Type B pancreatic cell (in vitro differentiated cells): ENCODE data around the gene MYCL. TPM values are rescaled to one million over a fixed set of nuclear protein-coding genes. Genes with fewer than 3 reads are reported as not detected.

Experiments used
- DNase-seq: peaks from one replicate; pipeline ENCODE4 v3.0.0; 2021; ENCODE audit warnings: mixed read lengths; ENCODE audit not compliant: unreplicated experiment; ENCODE audit errors: extremely low spot score
- H3K27ac Mint-ChIP-seq: 2 replicates; pipeline ENCODE4 v1.8.0; 2021; ENCODE audit warnings: mild to moderate bottlenecking, mixed read lengths
- H3K27me3 Mint-ChIP-seq: 2 replicates; pipeline ENCODE4 v1.8.0; 2021; ENCODE audit warnings: mixed read lengths
- H3K36me3 Mint-ChIP-seq: 2 replicates; pipeline ENCODE4 v1.8.0; 2021; ENCODE audit warnings: mixed read lengths
- H3K4me1 Mint-ChIP-seq: one replicate; pipeline ENCODE4 v1.8.0; 2021; ENCODE audit warnings: mixed read lengths; ENCODE audit not compliant: unreplicated experiment
- H3K4me3 Mint-ChIP-seq: 2 replicates; pipeline ENCODE4 v1.8.0; 2021; ENCODE audit warnings: mild to moderate bottlenecking, mixed read lengths
- H3K9me3 Mint-ChIP-seq: 2 replicates; pipeline ENCODE4 v1.8.0; 2021; ENCODE audit warnings: mixed read lengths
- long read RNA-seq: library from polyadenylated mRNA; unstranded; transcript quantifications from one replicate; pipeline ENCODE4 v2.0.0, GENCODE V29; 2020
- total RNA-seq: library from RNA; stranded (reverse); gene quantifications from 2 replicates; pipeline ENCODE4 v1.2.1, GENCODE V29; 2021; ENCODE audit warnings: low replicate concordance
- TF ChIP-seq, protein P1 (sequence below): fragments of 200-600 bp; sonication (generic); conservative IDR thresholded peaks from 2 replicates; pipeline ENCODE4 v1.5.0; 2021; ENCODE audit warnings: antibody characterized with exemption, mild to moderate bottlenecking

The MYCL gene, protein sequence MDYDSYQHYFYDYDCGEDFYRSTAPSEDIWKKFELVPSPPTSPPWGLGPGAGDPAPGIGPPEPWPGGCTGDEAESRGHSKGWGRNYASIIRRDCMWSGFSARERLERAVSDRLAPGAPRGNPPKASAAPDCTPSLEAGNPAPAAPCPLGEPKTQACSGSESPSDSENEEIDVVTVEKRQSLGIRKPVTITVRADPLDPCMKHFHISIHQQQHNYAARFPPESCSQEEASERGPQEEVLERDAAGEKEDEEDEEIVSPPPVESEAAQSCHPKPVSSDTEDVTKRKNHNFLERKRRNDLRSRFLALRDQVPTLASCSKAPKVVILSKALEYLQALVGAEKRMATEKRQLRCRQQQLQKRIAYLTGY
- 19.5 and 36.5 TPM in 2 replicates for total RNA-seq
- long read RNA-seq, partial matches to known transcripts: 0 of 11 reads
- long read RNA-seq, other reads (novel, unspliced or antisense): 9 of 11 reads

DNA sequence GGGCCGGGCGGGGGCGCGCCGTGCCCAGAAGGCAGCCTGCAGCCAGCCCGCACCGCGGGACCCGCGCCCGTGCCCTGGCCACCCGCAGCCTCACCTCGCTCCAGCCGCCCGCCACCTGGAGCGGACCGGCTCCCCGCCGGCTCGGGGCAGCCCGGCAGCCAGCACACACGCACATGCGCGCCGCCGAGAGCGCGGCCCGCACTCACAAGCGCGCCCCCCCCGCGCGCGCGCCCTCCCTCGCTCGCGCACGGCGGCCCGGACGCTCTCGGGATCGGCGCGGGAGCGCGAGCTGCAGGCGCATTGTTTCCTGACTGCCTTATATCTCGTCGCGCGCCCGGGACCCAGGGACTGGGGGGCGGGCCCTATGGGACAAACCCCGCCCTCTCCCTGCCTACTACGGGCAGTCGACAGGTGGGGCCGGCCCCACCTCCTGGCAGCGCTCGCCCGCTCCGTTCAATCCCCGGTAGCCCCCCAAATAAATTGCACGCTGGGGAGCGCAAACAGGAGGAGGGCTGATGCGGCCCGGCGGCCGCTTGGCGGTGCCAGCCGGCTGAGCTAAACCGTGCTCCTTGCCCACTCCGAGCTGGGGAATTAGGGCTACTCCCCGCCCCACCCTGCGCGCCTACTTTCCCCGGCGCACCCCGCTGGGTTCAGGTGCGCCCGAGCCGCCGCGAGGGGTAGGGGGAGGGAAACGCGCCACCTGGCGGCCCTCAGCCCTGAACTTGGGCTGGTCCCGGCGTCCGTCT is at the start of gene MYCL:
Gene MYCL, minus strand, starts transcription at position 204 of the 746 bp plus-strand sequence. CDS start 483 bp downstream, outside the sequence.
- H3K4me3 Mint-ChIP-seq: peak within 1 kb of the TSS; percentile 91
- DNase-seq: peak; percentile 86
- H3K27ac Mint-ChIP-seq: peak within 1 kb of the TSS; percentile 69
- TF ChIP-seq, protein P1, sequence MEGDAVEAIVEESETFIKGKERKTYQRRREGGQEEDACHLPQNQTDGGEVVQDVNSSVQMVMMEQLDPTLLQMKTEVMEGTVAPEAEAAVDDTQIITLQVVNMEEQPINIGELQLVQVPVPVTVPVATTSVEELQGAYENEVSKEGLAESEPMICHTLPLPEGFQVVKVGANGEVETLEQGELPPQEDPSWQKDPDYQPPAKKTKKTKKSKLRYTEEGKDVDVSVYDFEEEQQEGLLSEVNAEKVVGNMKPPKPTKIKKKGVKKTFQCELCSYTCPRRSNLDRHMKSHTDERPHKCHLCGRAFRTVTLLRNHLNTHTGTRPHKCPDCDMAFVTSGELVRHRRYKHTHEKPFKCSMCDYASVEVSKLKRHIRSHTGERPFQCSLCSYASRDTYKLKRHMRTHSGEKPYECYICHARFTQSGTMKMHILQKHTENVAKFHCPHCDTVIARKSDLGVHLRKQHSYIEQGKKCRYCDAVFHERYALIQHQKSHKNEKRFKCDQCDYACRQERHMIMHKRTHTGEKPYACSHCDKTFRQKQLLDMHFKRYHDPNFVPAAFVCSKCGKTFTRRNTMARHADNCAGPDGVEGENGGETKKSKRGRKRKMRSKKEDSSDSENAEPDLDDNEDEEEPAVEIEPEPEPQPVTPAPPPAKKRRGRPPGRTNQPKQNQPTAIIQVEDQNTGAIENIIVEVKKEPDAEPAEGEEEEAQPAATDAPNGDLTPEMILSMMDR: peak; percentile 76
- peaks cover 30% of the 10 kb centered on the region for H3K27me3 Mint-ChIP-seq
- H3K4me1 Mint-ChIP-seq: peaks cover 22% of the 10 kb centered on the region
- no peaks in the 10 kb centered on the region for H3K36me3 Mint-ChIP-seq
- H3K9me3 Mint-ChIP-seq: no peaks in the 10 kb centered on the region

DNA sequence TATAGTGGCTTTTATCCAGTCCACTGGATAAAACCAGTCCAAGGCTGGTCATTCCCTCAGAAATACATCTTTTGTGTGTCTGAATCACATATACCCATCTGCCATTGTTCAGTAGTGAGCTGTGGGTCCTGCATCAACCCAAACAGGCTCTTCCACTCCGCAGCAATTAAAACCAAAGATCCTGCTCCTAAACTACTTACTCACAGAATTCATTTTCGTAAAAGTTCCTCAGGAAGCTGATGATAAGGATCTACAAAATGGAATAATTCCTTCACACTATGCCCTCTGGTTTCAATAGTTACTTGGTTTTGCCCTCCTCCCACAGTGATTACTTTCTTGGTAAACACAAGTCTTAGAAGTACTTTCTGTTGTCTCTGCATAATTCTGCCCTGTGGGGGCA is 48.2 kb upstream of the MYCL start:
- Mint-ChIP-seq H3K9me3 (no peaks in the 10 kb centered on the region), H3K27ac (no peak overlapping the region), H3K36me3 (no peaks in the 10 kb centered on the region), H3K27me3 (peaks cover 8% of the 10 kb centered on the region), H3K4me3 (no peak overlapping the region), H3K4me1 (peaks cover 10% of the 10 kb centered on the region)
- DNase-seq: no peak
- TF ChIP-seq, protein P1: no peak

DNA sequence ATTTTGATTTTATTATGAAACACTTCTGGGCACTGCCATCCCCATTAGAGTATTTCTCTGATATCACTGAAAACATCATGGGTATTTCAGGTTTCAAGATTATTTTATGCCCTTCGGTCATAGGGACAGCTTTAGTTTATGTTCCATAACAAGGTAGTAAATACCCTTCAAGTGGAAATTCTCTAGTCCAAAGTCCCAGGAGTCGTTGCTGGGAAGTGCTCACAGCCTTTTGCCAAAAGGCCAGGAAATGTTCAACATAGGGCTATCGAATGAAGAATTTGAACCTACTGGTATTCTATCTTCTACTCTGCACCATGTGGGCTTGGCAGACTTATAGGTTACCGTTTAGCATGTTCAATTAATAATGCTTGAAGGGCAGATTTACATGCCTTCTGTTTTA is 45.5 kb upstream of the MYCL start:
- H3K27ac Mint-ChIP-seq: no peak overlapping the region
- H3K4me1 Mint-ChIP-seq: peaks cover under 1% of the 10 kb centered on the region
- H3K4me3 Mint-ChIP-seq: no peak overlapping the region
- TF ChIP-seq, protein P1: no peak
- peaks cover 6% of the 10 kb centered on the region for H3K27me3 Mint-ChIP-seq
- H3K36me3 Mint-ChIP-seq: no peaks in the 10 kb centered on the region
- DNase-seq: no peak
- no peaks in the 10 kb centered on the region for H3K9me3 Mint-ChIP-seq

DNA sequence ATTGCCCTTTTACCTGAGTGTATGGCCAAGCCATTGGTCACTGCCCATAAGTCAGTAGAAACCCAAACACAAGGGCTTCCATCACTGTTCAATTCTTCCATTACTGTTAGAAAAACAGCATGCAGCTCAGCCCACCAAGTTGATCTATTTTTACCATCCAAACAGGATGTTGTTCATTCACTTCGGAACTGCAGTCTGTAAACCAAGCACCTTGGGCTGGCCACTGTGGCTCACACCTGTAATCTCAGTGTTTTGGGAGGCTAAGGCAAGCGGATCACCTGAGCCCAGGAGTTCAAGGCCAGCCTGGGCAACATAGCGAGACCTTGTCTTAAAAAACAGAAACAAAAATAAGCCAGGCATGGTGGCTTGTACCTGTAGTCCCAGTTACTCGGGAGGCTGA is 44.5 kb upstream of the MYCL start:
- Mint-ChIP-seq H3K4me1 (no peaks in the 10 kb centered on the region), H3K4me3 (no peak overlapping the region), H3K27me3 (peaks cover 13% of the 10 kb centered on the region), H3K9me3 (no peaks in the 10 kb centered on the region), H3K36me3 (no peaks in the 10 kb centered on the region), H3K27ac (no peak overlapping the region)
- DNase-seq: no peak
- TF ChIP-seq, protein P1: no peak

DNA sequence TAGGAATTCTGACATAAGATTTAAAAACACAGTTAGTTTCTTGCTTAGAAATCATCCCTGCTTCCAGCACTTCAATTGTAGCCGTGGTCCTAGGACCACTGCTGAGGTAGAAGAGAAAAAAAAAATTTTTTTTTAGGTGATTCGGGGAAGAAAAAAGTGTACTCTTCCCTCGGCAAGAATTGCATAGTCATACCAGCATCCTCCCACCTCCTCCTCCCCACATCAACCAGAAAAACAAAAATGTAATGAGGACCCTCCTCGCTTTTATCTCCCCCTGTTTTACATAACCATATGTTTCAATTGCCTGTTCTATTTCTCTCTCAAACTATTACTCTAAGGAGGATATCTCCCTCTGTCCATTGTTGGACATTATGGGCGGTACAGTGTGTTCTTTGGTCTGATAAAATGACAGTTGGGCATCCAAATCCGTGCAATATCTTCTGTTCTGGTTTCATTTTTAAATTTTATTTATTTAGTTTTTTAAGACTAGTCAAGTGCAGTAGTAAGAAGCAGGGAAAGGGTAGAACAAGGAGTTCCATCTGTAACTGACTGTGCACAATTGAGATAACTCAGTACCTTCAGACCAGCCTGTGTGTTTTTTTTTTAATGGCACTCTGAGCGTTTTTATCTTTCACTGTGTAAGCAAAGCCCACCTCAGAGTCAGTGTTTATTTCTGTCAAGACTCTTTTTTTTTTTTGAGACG is 42.8 kb upstream of the MYCL start:
- H3K4me1 Mint-ChIP-seq: no peaks in the 10 kb centered on the region
- H3K36me3 Mint-ChIP-seq: no peaks in the 10 kb centered on the region
- peaks cover 13% of the 10 kb centered on the region for H3K27me3 Mint-ChIP-seq
- H3K4me3 Mint-ChIP-seq: no peak overlapping the region
- H3K9me3 Mint-ChIP-seq: no peaks in the 10 kb centered on the region
- no peak for DNase-seq
- H3K27ac Mint-ChIP-seq: no peak overlapping the region
- TF ChIP-seq, protein P1: no peak
